Gastrocnemius medialis (tissue), 4 donors: Measurements from ENCODE around the gene TMEM52.

Experiments used
- CTCF ChIP-seq, 5 experiments: fragments of 450-650 bp in 3 of 5; fragments of 200-600 bp in 2 of 5; sonication (generic) in 2 of 5; IDR thresholded peaks in 4 of 5; conservative IDR thresholded peaks in 1 of 5; 1 replicate in 4 of 5; 2 replicates in 1 of 5; pipeline ENCODE4 v1.5.1; 2016 to 2019; ENCODE audit warnings: antibody characterized with exemption in 5 of 5, mild to moderate bottlenecking in 3 of 5, moderate library complexity in 3 of 5
- POLR2A ChIP-seq, 2 donors: fragments of 450-650 bp; IDR thresholded peaks; one replicate each; pipeline ENCODE4 v1.6.1; 2017; ENCODE audit warnings: antibody characterized with exemption in 2 of 2, mild to moderate bottlenecking in 2 of 2, moderate library complexity in 2 of 2

- TF ChIP-seq CTCF (IDR thresholded peaks at IDR 0.05 in 4 of 5, conservative IDR thresholded peaks at IDR 0.05 in 1 of 5) (no peak), POLR2A (IDR thresholded peaks at IDR 0.05) (no peak)
Observed at GRCh38 chr1:1901641-1902294, 17.3 kb downstream of the TMEM52 start.
